SIG-M5 treated with dmso at 0.1 percent for 504 hours (cell line): ENCODE data around the gene INPP5J.
"Not testable (repeated sequence)": the region's sequence is repeated elsewhere in the genome, so short reads cannot be mapped to it uniquely, and the experiment has no call there.

Source experiments
- DNase-seq: peaks from one replicate; lab custom pipeline; 2025; ENCODE audit not compliant: unreplicated experiment; lab: John Stamatoyannopoulos, UW

INPP5J gene

DNA sequence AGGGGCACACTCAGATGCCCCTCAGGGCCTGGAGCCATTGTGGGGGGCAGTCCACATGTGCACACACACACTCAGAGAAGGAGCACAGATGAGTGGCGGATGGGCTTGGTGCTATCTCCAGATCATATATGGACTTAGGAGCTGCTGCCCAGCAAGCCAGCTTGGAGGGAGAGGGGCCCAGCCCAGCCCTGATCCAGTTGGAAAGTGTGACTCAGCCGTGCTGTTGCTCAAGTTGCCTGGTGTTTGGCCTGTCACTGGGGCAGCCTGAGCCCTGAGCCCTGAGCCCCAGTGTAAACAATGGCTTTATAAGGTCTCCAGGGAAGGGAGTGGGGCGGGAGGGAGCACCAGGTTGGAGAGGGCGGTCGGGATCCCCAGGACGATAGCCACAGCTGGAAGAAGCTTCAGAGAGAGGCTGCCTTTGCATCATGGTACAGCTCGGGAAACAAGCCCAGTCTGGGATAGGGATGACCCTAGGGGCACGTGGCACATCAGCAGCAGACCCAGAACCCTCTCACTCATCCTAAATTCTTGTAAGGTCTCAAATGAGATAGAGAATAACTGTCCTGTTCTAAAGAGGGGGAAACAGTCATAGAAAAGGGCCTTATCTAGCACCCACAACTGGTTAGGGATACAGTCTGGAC is 20.2 kb upstream of the INPP5J start:
- DNase-seq = peak; percentile 15

- no peak for DNase-seq
These were observed 19.7 kb upstream of the INPP5J start for GRCh38 chr22:31103111-31103510.

- no peak for DNase-seq
These were observed 18.7 kb upstream of the INPP5J start for GRCh38 chr22:31103899-31104694.

DNA sequence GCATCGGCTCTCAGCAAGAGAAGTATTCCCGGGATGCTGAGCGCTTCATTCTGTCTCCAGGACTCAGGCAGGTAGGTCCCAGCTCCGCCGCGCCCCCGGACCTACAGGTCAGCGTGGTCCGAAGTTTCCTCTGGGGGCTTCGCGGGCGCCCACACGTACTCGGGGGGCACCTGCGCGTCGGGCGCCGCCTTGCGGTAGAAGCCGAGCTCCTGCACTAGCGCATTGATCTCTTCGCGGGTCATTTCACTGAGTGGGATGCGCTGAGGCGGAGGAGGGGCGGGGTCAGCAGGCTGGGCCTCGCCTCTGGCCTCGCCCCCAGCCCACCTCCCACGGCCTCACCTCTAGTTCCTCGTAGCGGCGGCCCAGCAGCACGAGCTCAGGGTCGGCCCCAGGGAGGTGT is 17.9 kb upstream of the INPP5J start:
- no peak for DNase-seq

DNA sequence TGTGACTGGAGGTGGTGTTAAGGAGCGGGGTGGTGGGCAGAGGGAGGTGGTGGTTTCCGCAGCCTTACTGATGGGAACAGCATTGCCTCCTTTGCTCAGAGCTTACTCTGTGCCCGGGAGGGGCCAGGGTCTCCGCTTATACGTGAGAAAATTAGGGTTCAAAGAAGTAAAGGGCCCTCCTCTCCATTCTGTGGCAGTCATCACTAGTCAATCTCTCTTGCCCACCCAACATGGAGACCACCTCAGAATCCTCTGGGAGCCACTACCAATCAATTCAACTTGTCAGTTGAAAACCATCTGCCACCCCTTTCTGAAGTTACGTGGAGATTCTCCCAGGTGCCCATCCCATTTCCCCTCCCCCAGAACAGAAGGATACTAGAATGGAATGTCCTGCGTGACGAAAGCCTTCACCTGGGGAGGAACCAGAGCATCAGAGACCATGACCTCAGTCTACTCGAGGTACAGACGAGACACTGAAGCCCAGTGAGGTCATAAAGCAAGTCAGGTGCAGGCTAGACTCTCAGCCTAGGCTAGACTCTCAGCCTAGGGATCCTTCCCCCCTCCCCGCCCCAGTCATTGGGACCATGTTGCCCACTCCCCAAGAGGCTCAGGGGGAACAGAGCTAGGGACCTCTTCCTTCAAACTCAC is 17.4 kb upstream of the INPP5J start:
- no peak for DNase-seq

DNA sequence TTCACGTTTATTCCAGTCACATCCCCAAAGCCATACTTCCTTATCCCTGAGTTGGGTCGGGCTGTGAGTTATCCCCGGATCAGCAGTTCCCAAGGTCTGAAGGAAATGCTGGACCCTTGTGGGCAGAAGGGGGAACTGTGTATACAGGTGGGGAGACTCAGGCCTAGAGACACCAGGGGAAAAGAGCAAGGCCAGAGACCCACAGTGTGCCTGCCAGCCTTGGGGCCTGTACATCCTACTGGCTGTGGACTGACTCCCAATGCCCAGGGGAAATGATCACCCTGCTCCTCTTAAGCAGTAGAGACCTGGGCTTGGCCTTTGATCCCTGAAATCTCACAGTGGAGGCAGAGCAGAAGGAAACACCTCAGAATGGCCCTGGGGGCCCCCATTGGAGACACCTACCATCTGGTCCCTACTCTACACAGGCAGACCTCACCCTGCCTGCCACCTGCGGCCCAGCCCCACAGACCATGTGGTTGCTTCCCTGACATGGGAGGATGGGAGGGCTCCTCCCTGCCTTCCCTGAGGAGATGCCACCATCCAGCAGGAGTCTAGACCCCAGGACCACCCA is 16.7 kb upstream of the INPP5J start:
- no peak for DNase-seq

- no peak for DNase-seq
These were observed 16.0 kb upstream of the INPP5J start for GRCh38 chr22:31106731-31107177.

DNA sequence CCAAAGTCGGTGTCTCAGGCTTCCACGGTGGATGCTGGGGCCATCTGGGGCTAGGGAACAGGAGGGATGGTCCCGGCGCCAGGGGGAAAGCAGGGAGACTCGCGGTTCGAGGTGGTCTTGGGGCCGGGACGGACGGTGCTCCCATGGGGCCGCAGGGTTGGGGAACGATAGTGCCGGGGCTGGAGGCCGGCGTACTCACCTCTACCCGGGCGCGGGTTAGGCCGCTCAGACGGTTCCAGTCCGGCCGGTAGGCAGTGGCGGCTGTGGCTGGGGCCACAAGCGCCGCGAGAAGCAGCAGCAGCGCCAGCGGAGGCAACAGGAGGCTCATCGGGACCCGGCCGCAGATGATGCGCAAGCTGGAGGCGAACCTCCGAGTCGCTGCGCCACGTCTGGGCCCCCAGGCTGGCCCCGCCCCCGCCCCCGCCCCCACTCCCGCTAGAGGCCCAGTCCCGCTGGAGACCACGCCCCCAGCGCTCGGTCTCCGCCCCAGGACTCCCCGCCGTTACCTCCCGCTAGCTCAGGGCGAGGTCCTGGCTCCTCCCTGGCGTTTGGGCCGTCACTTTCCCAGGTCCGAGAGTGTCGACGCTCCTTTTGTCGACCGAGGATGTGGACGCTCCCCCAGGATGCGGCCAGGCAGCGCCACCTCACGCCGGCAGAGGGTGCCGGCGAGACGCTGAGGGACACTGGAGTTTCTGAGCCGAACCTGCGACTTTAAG is 15.4 kb upstream of the INPP5J start, which contains the start of gene SELENOM:
SELENOM (minus strand) TSS at position 391 of the 716 bp plus-strand sequence; CDS start at position 328, 63 bp downstream.
- peak; percentile 90 for DNase-seq

GRCh38 chr22:31107894-31108218 is 14.9 kb upstream of the INPP5J start:
- DNase-seq = no peak

GRCh38 chr22:31112547-31113091 is 10.1 kb upstream of the INPP5J start:
- DNase-seq = not testable (repeated sequence)

DNA sequence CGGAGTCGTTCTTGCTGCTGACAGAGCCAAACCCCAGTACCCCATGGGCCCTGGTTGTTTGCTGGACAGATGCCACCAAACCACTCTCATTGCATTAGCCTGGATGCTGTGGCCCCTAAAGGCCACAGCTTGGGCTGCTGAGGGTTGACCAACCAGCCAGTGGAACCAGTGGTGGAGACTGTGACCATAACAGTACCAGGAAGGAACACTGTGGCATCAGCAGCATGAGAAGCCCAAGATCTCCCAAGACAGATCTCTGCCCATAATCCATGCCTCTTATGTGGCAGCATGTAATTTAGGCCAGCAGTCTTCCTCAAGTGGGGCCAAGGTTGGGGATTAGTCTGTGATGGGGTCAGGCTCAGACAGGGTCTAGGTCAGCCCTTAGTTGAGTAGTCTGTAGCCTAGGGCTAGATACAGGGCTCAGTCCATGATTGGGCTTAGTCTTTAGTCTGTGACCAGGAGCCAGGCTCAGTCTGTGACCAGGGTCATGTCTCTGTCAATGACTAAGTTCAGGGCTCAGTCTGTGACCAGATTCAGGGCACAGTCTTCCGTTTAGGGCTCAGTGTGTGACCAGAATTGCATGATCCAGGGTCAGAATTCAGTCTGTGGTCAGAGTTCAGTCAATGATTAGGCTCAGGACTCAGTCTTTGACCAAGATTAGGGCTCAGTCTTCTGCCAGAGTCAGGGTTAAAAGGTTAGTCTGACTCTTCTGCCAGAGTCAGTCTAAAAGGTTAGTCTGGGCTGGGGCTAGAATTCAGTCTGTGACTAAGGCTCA is 4.5 kb upstream of the INPP5J start:
- no peak for DNase-seq

- DNase-seq = no peak
These were observed 3.6 kb upstream of the INPP5J start for GRCh38 chr22:31119026-31119717.

GRCh38 chr22:31120230-31120629 is 2.5 kb upstream of the INPP5J start:
- DNase-seq = no peak

- no peak for DNase-seq
These were observed 2.1 kb upstream of the INPP5J start for GRCh38 chr22:31120642-31121041.

- DNase-seq = no peak
These were observed 1.4 kb upstream of the INPP5J start for GRCh38 chr22:31121403-31121802.

DNA sequence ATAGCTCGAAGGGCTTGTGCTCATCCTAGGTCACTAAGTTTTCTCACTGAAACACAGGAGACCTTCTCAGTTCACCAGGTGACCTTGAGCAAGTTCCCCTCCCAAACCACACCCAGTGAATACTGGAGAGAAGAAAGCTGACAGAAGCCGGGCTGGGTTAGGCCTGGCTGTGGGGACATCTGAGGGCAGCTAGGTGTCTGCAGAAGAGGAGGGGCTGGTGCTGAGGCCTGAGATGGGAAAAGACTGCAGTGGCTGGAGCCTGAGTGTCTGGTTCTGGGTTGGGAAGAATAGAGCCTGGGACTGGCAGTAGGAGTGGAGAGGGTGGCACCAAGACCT is 602 bp upstream of the INPP5J start:
- no peak for DNase-seq

GRCh38 chr22:31123292-31123602 is 481 bp downstream of the INPP5J start:
- DNase-seq = no peak

GRCh38 chr22:31124290-31124689 is 1.5 kb downstream of the INPP5J start:
- DNase-seq = no peak

DNA sequence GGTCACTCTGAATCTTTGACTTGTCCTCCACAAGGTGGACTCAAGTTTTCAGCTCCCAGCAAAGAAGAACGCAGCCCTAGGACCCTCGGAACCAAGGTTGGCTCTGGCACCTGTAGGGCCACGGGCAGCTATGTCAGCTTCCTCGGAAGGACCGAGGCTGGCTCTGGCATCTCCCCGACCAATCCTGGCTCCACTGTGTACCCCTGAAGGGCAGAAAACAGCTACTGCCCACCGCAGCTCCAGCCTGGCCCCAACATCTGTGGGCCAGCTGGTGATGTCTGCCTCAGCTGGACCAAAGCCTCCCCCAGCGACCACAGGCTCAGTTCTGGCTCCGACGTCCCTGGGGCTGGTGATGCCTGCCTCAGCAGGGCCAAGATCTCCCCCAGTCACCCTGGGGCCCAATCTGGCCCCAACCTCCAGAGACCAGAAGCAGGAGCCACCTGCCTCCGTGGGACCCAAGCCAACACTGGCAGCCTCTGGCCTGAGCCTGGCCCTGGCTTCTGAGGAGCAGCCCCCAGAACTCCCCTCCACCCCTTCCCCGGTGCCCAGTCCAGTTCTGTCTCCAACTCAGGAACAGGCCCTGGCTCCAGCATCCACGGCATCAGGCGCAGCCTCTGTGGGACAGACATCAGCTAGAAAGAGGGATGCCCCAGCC is 2.2 kb downstream of the INPP5J start:
- DNase-seq = no peak
